ENCODE data around the gene UNCX. TPM values are rescaled to one million over a fixed set of nuclear protein-coding genes. Genes with fewer than 3 reads are reported as not detected.

Gene UNCX
- polyA plus RNA-seq, 1 donor: not detected

GRCh38 chr7:1214516-1214915 lies 18.2 kb upstream of the UNCX start:
- Histone ChIP-seq H3K4me3 (ENCODE audit: low read length) (no peak overlapping the region), H3K9me3 (ENCODE audit: control insufficient read depth, low read depth, low read length) (peaks cover 3% of the 10 kb centered on the region), H3K36me3 (ENCODE audit: control insufficient read depth, insufficient read depth, low read length) (no peaks in the 10 kb centered on the region), H3K27ac (ENCODE audit: low read length) (no peak overlapping the region), H3K27me3 (ENCODE audit: control insufficient read depth, insufficient read depth, low read length) (peaks cover 47% of the 10 kb centered on the region), H3K4me1 (ENCODE audit: control insufficient read depth, insufficient read depth, low read length) (no peaks in the 10 kb centered on the region)
- WGBS (ENCODE audit: insufficient coverage, low lambda C conversion rate): no CpG with 5 or more reads among the region's 18 CpGs
- no peak for DNase-seq

- no CpG with 5 or more reads among the region's 24 CpGs for WGBS (ENCODE audit: insufficient coverage, low lambda C conversion rate)
- no peak for DNase-seq
- peaks cover 3% of the 10 kb centered on the region for H3K9me3 ChIP-seq (ENCODE audit: control insufficient read depth, low read depth, low read length)
- H3K4me3 ChIP-seq (ENCODE audit: low read length): no peak overlapping the region
- no peaks in the 10 kb centered on the region for H3K4me1 ChIP-seq (ENCODE audit: control insufficient read depth, insufficient read depth, low read length)
- no peak overlapping the region for H3K27ac ChIP-seq (ENCODE audit: low read length)
- peaks cover 63% of the 10 kb centered on the region for H3K27me3 ChIP-seq (ENCODE audit: control insufficient read depth, insufficient read depth, low read length)
- no peaks in the 10 kb centered on the region for H3K36me3 ChIP-seq (ENCODE audit: control insufficient read depth, insufficient read depth, low read length)
Measured at GRCh38 chr7:1218541-1219165, 14.0 kb upstream of the UNCX start.

GRCh38 chr7:1219498-1219897 lies 13.2 kb upstream of the UNCX start:
- Histone ChIP-seq H3K27me3 (ENCODE audit: control insufficient read depth, insufficient read depth, low read length) (peaks cover 68% of the 10 kb centered on the region), H3K9me3 (ENCODE audit: control insufficient read depth, low read depth, low read length) (peaks cover 6% of the 10 kb centered on the region), H3K27ac (ENCODE audit: low read length) (no peak overlapping the region), H3K4me3 (ENCODE audit: low read length) (no peak overlapping the region), H3K36me3 (ENCODE audit: control insufficient read depth, insufficient read depth, low read length) (no peaks in the 10 kb centered on the region), H3K4me1 (ENCODE audit: control insufficient read depth, insufficient read depth, low read length) (no peaks in the 10 kb centered on the region)
- no CpG with 5 or more reads among the region's 9 CpGs for WGBS (ENCODE audit: insufficient coverage, low lambda C conversion rate)
- no peak for DNase-seq

- Histone ChIP-seq H3K9me3 (ENCODE audit: control insufficient read depth, low read depth, low read length) (peaks cover 5% of the 10 kb centered on the region), H3K4me3 (ENCODE audit: low read length) (no peak overlapping the region), H3K36me3 (ENCODE audit: control insufficient read depth, insufficient read depth, low read length) (no peaks in the 10 kb centered on the region), H3K4me1 (ENCODE audit: control insufficient read depth, insufficient read depth, low read length) (no peaks in the 10 kb centered on the region), H3K27ac (ENCODE audit: low read length) (no peak overlapping the region), H3K27me3 (ENCODE audit: control insufficient read depth, insufficient read depth, low read length) (peaks cover 70% of the 10 kb centered on the region)
- WGBS (ENCODE audit: insufficient coverage, low lambda C conversion rate): 81% methylated on average over 8 of the region's 13 CpGs
- DNase-seq: no peak
Measured at GRCh38 chr7:1220000-1220726, 12.5 kb upstream of the UNCX start.

GRCh38 chr7:1220977-1221745 lies 11.5 kb upstream of the UNCX start:
- H3K27me3 ChIP-seq (ENCODE audit: control insufficient read depth, insufficient read depth, low read length): peaks cover 77% of the 10 kb centered on the region
- no peak for DNase-seq

GRCh38 chr7:1223196-1223981 lies 9.3 kb upstream of the UNCX start:
- WGBS (ENCODE audit: insufficient coverage, low lambda C conversion rate): no CpG with 5 or more reads among the region's 23 CpGs
- Histone ChIP-seq H3K9me3 (ENCODE audit: control insufficient read depth, low read depth, low read length) (peaks cover 11% of the 10 kb centered on the region), H3K27me3 (ENCODE audit: control insufficient read depth, insufficient read depth, low read length) (peaks cover 94% of the 10 kb centered on the region), H3K4me1 (ENCODE audit: control insufficient read depth, insufficient read depth, low read length) (no peaks in the 10 kb centered on the region), H3K36me3 (ENCODE audit: control insufficient read depth, insufficient read depth, low read length) (no peaks in the 10 kb centered on the region), H3K4me3 (ENCODE audit: low read length) (no peak overlapping the region), H3K27ac (ENCODE audit: low read length) (no peak overlapping the region)
- no peak for DNase-seq

More at GRCh38 chr7:1220977-1221745, 11.5 kb upstream of the UNCX start:
- H3K9me3 ChIP-seq (ENCODE audit: control insufficient read depth, low read depth, low read length): peaks cover 5% of the 10 kb centered on the region
- H3K4me1 ChIP-seq (ENCODE audit: control insufficient read depth, insufficient read depth, low read length): no peaks in the 10 kb centered on the region
- no peak overlapping the region for H3K27ac ChIP-seq (ENCODE audit: low read length)
- H3K4me3 ChIP-seq (ENCODE audit: low read length): no peak overlapping the region
- H3K36me3 ChIP-seq (ENCODE audit: control insufficient read depth, insufficient read depth, low read length): no peaks in the 10 kb centered on the region
- WGBS (ENCODE audit: insufficient coverage, low lambda C conversion rate): 53% methylated on average over 3 of the region's 22 CpGs

GRCh38 chr7:1224086-1224716 lies 8.5 kb upstream of the UNCX start:
- Histone ChIP-seq H3K36me3 (ENCODE audit: control insufficient read depth, insufficient read depth, low read length) (no peaks in the 10 kb centered on the region), H3K4me3 (ENCODE audit: low read length) (no peak overlapping the region), H3K9me3 (ENCODE audit: control insufficient read depth, low read depth, low read length) (peaks cover 11% of the 10 kb centered on the region), H3K4me1 (ENCODE audit: control insufficient read depth, insufficient read depth, low read length) (no peaks in the 10 kb centered on the region), H3K27me3 (ENCODE audit: control insufficient read depth, insufficient read depth, low read length) (peaks cover 95% of the 10 kb centered on the region), H3K27ac (ENCODE audit: low read length) (no peak overlapping the region)
- no peak for DNase-seq
- WGBS (ENCODE audit: insufficient coverage, low lambda C conversion rate): no CpG with 5 or more reads among the region's 66 CpGs

- no peaks in the 10 kb centered on the region for H3K4me1 ChIP-seq (ENCODE audit: control insufficient read depth, insufficient read depth, low read length)
Measured at GRCh38 chr7:1225030-1225429, 7.6 kb upstream of the UNCX start.

GRCh38 chr7:1225441-1226185 lies 7.1 kb upstream of the UNCX start:
- H3K4me3 ChIP-seq (ENCODE audit: low read length): no peak overlapping the region
- no peak overlapping the region for H3K27ac ChIP-seq (ENCODE audit: low read length)
- peaks cover 91% of the 10 kb centered on the region for H3K27me3 ChIP-seq (ENCODE audit: control insufficient read depth, insufficient read depth, low read length)
- WGBS (ENCODE audit: insufficient coverage, low lambda C conversion rate): no CpG with 5 or more reads among the region's 52 CpGs
- no peaks in the 10 kb centered on the region for H3K4me1 ChIP-seq (ENCODE audit: control insufficient read depth, insufficient read depth, low read length)
- no peak for DNase-seq
- H3K9me3 ChIP-seq (ENCODE audit: control insufficient read depth, low read depth, low read length): peaks cover 15% of the 10 kb centered on the region
- no peaks in the 10 kb centered on the region for H3K36me3 ChIP-seq (ENCODE audit: control insufficient read depth, insufficient read depth, low read length)

More at GRCh38 chr7:1225030-1225429, 7.6 kb upstream of the UNCX start:
- H3K9me3 ChIP-seq (ENCODE audit: control insufficient read depth, low read depth, low read length): peaks cover 11% of the 10 kb centered on the region
- no CpG with 5 or more reads among the region's 11 CpGs for WGBS (ENCODE audit: insufficient coverage, low lambda C conversion rate)
- peaks cover 92% of the 10 kb centered on the region for H3K27me3 ChIP-seq (ENCODE audit: control insufficient read depth, insufficient read depth, low read length)
- H3K27ac ChIP-seq (ENCODE audit: low read length): no peak overlapping the region
- no peak for DNase-seq
- H3K4me3 ChIP-seq (ENCODE audit: low read length): no peak overlapping the region
- no peaks in the 10 kb centered on the region for H3K36me3 ChIP-seq (ENCODE audit: control insufficient read depth, insufficient read depth, low read length)
